Tibial artery (tissue), 4 donors: ENCODE measurements around the gene PAQR5.

Experiments used
- DNase-seq, 2 donors: peaks; one replicate each; pipeline ENCODE4 v3.0.0-alpha.2; 2019
- H3K27ac ChIP-seq, 2 donors: fragments of 200-600 bp; sonication (generic) in 1 of 2; 1 replicate in 1 of 2; 2 replicates in 1 of 2; pipeline ENCODE4 v1.5.1; 2018 to 2019; ENCODE audit warnings: mild to moderate bottlenecking in 1 of 2
- H3K27me3 ChIP-seq, 2 donors: fragments of 200-600 bp; sonication (generic) in 1 of 2; one replicate each; pipeline versions ENCODE4 v1.5.1 to v1.6.0; 2016 to 2019
- H3K36me3 ChIP-seq, 3 donors: fragments of 200-600 bp; sonication (generic) in 2 of 3; one replicate each; pipeline ENCODE4 v1.5.1; 2016 to 2019; ENCODE audit warnings: mild to moderate bottlenecking in 2 of 3
- H3K4me1 ChIP-seq, 4 donors: fragments of 200-600 bp; sonication (generic) in 2 of 4; 1 replicate in 3 of 4; 2 replicates in 1 of 4; pipeline ENCODE4 v1.5.1; 2016 to 2019
- H3K4me3 ChIP-seq, 2 donors: fragments of 200-600 bp; sonication (generic) in 1 of 2; 1 replicate in 1 of 2; 2 replicates in 1 of 2; pipeline ENCODE4 v1.5.1; 2018 to 2019; ENCODE audit warnings: mild to moderate bottlenecking in 2 of 2
- H3K9me3 ChIP-seq, 3 donors: fragments of 200-600 bp; sonication (generic) in 1 of 3; one replicate each; pipeline ENCODE4 v1.5.1; 2016 to 2019
- CTCF ChIP-seq, 2 experiments: fragments of 200-600 bp in 1 of 2; fragments of 450-650 bp in 1 of 2; IDR thresholded peaks; one replicate each; pipeline ENCODE4 v1.5.1; 2017 to 2019; ENCODE audit warnings: antibody characterized with exemption in 2 of 2, mild to moderate bottlenecking in 1 of 2, moderate library complexity in 1 of 2
- intact Hi-C: fragments of 100-400 bp; cut with DNase I; formaldehyde crosslinking; loops from one replicate; pipeline ENCODE4 v1.15.0; 2023; ENCODE audit warnings: low total_unique reads

The PAQR5 gene

GRCh38 chr15:69314131-69314530 lies 15.4 kb downstream of the PAQR5 start:
- no peaks in the 10 kb centered on the region for H3K4me1 ChIP-seq
- TF ChIP-seq CTCF (IDR thresholded peaks at IDR 0.05), result no peak
- no peaks in the 10 kb centered on the region for H3K9me3 ChIP-seq
- H3K4me3 ChIP-seq, result no peak overlapping the region
- no peaks in the 10 kb centered on the region for H3K36me3 ChIP-seq
- peak in 1 of 2 donors; percentile 16 for DNase-seq
- H3K27ac ChIP-seq, result no peak overlapping the region
- peaks cover 0 to 7% of the 10 kb centered on the region in 2 donors for H3K27me3 ChIP-seq
- intact Hi-C loops, result no loop called here

- H3K27ac ChIP-seq, result no peak overlapping the region
- H3K36me3 ChIP-seq, result no peaks in the 10 kb centered on the region
- intact Hi-C loops, result no loop called here
- DNase-seq, result peak in 1 of 2 donors; percentile 44
- no peaks in the 10 kb centered on the region for H3K9me3 ChIP-seq
- TF ChIP-seq CTCF (IDR thresholded peaks at IDR 0.05), result no peak
- H3K4me1 ChIP-seq, result no peaks in the 10 kb centered on the region
- no peak overlapping the region for H3K4me3 ChIP-seq
- peaks cover 0 to 9% of the 10 kb centered on the region in 2 donors for H3K27me3 ChIP-seq
Observed at GRCh38 chr15:69314736-69315135, 16.0 kb downstream of the PAQR5 start.

GRCh38 chr15:69315402-69316110 lies 16.8 kb downstream of the PAQR5 start:
- Histone ChIP-seq H3K27me3 (peaks cover 0 to 12% of the 10 kb centered on the region in 2 donors), H3K27ac (no peak overlapping the region), H3K4me3 (no peak overlapping the region), H3K9me3 (no peaks in the 10 kb centered on the region), H3K4me1 (no peaks in the 10 kb centered on the region), H3K36me3 (no peaks in the 10 kb centered on the region)
- DNase-seq, result peak in 1 of 2 donors; percentile 17
- intact Hi-C loops, result no loop called here
- no peak for TF ChIP-seq CTCF (IDR thresholded peaks at IDR 0.05)

- no peak for TF ChIP-seq CTCF (IDR thresholded peaks at IDR 0.05)
- no peaks in the 10 kb centered on the region for H3K9me3 ChIP-seq
- DNase-seq, result no peak
- no peak overlapping the region for H3K4me3 ChIP-seq
- intact Hi-C loops, result no loop called here
- peaks cover 0 to 12% of the 10 kb centered on the region in 2 donors for H3K27me3 ChIP-seq
- no peaks in the 10 kb centered on the region for H3K36me3 ChIP-seq
- H3K4me1 ChIP-seq, result no peaks in the 10 kb centered on the region
- H3K27ac ChIP-seq, result no peak overlapping the region
Observed at GRCh38 chr15:69316291-69316690, 17.6 kb downstream of the PAQR5 start.

GRCh38 chr15:69317392-69317841 lies 18.7 kb downstream of the PAQR5 start:
- H3K27ac ChIP-seq, result no peak overlapping the region
- no peaks in the 10 kb centered on the region for H3K36me3 ChIP-seq
- no peak overlapping the region for H3K4me3 ChIP-seq
- H3K9me3 ChIP-seq, result no peaks in the 10 kb centered on the region
- DNase-seq, result no peak
- no peak for TF ChIP-seq CTCF (IDR thresholded peaks at IDR 0.05)
- H3K27me3 ChIP-seq, result peaks cover 0 to 15% of the 10 kb centered on the region in 2 donors
- intact Hi-C loops, result no loop called here
- H3K4me1 ChIP-seq, result no peaks in the 10 kb centered on the region
